ENCODE measurements around the gene NUBPL.

Gene NUBPL

DNA sequence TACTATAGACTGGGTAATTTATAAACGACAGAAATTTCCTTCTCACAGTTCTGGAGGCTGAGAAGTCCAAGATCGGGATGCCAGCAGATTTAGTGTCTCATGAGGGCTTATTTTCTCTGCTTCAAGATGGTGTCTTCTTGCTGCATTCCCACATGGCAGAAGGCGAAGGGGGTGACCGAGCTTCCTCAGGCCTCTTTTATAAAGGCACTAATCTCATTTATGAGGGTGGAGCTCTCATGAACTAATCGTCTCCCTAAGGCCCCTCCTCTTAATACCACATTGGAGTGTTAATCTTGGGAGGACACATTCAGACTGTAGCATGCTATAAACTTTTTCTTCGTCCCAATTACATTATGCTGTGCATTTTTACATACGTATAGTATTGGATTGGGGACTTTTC, 315.5 kb downstream of the NUBPL start:
- TF ChIP-seq CTCF (IDR thresholded peaks at IDR 0.05; ENCODE audit: low read depth, low read length): no peak
- DNase-seq (ENCODE audit: low read depth, low spot score): no peak
- no peak overlapping the region for H3K4me3 ChIP-seq (ENCODE audit: low read depth, low read length)
- in situ Hi-C loops (cut with HindIII; ENCODE audit: low sequenced_read_pairs): no loop called here

DNA sequence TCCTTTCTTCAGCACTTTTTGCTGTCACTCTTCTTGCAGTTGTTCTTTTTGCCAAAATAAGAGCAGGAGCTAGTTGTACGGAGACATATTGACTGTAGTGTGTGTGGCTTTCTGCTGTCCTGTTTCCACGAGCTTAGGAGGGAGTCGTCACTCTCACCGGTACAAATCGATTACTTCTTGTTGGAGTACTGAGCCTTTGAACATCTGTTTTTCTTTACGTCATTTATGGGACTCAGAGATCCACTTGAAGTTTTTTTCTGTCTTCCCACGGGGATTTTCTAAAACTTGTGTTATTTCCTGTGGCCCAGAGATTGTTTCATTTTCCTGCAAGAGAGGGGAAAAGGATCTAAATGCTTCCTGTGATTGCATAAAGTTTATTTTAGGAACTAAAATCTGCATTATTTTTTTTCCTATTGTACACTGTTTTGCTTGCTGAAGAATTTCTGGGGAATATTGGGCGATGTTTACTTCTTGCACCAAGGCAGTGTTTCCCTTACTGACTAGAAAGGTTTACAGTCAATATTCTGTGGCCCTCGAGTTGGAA, 316.1 kb downstream of the NUBPL start:
- peak; percentile 31 for DNase-seq (ENCODE audit: low read depth, low spot score)
- TF ChIP-seq CTCF (IDR thresholded peaks at IDR 0.05; ENCODE audit: low read depth, low read length): no peak
- no peak overlapping the region for H3K4me3 ChIP-seq (ENCODE audit: low read depth, low read length)
- in situ Hi-C loops (cut with HindIII; ENCODE audit: low sequenced_read_pairs): no loop called here

- no peak overlapping the region for H3K4me3 ChIP-seq (ENCODE audit: low read depth, low read length)
- in situ Hi-C loops (cut with HindIII; ENCODE audit: low sequenced_read_pairs): no loop called here
- no peak for TF ChIP-seq CTCF (IDR thresholded peaks at IDR 0.05; ENCODE audit: low read depth, low read length)
- no peak for DNase-seq (ENCODE audit: low read depth, low spot score)
These were observed 318.6 kb downstream of the NUBPL start for GRCh38 chr14:31879661-31880348.

DNA sequence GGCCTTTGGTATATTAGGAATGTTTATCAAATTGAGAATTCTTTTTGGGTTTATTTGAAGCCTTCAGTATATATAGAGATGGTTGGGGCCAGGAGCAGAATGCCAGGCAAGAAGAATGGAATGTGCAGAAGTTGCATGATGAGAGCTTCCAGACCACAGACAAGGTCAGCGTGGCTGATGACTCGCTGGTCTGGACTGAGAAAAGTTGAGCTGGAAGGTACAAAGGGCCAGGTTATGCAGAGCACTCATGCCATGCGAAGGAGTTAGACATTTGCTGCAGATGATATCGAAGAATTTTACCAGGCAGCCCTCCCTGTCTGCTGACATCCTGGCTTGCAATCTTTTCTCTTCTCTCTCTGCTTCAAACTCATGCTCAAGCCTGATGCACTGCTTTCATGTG, 319.7 kb downstream of the NUBPL start:
- peak; percentile 91 for DNase-seq (ENCODE audit: low read depth, low spot score)
- in situ Hi-C loops (cut with HindIII; ENCODE audit: low sequenced_read_pairs): no loop called here
- no peak for TF ChIP-seq CTCF (IDR thresholded peaks at IDR 0.05; ENCODE audit: low read depth, low read length)
- no peak overlapping the region for H3K4me3 ChIP-seq (ENCODE audit: low read depth, low read length)

- in situ Hi-C loops (cut with HindIII; ENCODE audit: low sequenced_read_pairs): no loop called here
- no peak for TF ChIP-seq CTCF (IDR thresholded peaks at IDR 0.05; ENCODE audit: low read depth, low read length)
- peak; percentile 28 for DNase-seq (ENCODE audit: low read depth, low spot score)
- no peak overlapping the region for H3K4me3 ChIP-seq (ENCODE audit: low read depth, low read length)
These were observed 320.5 kb downstream of the NUBPL start for GRCh38 chr14:31881531-31882310.

DNA sequence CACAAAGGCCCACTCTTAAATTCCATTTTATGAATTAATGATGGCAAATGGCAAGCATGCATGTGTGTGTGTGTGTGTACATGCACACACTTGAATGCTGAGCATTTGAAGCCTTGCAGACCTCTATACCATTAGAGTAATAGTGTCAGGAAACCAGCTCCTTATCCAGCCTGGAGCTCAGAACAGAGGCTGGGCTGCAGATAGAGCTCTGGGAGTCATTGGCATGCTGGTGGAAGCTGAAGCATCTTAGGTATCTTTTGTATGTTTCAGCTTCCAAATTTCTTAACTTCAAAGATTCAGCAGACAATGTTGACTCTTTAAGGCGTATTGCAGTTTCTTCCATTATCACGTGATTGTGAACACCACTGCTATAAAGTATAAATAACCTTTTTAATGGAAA, 323.0 kb downstream of the NUBPL start:
- in situ Hi-C loops (cut with HindIII; ENCODE audit: low sequenced_read_pairs): no loop called here
- no peak overlapping the region for H3K4me3 ChIP-seq (ENCODE audit: low read depth, low read length)
- no peak for TF ChIP-seq CTCF (IDR thresholded peaks at IDR 0.05; ENCODE audit: low read depth, low read length)
- no peak for DNase-seq (ENCODE audit: low read depth, low spot score)

Measured in astrocyte of the spinal cord (primary cell).